ENCODE data around the gene CUX1. TPM values are rescaled to one million over a fixed set of nuclear protein-coding genes. Genes with fewer than 3 reads are reported as not detected.

CUX1 gene
- total and polyA plus RNA-seq, 10 of the 15 experiments (the other 5 are each of a cell fraction or from before 2014, with no cell fraction given) = 6.1 to 48.6 (median 25.9) TPM

- TF ChIP-seq RUNX3 (IDR thresholded peaks at IDR 0.05; ENCODE audit: low read length) (no peak), IKZF1 (conservative IDR thresholded peaks at IDR 0.05) (no peak), KLF5 (IDR thresholded peaks at IDR 0.05; ENCODE audit: partially characterized antibody) (no peak), POLR2A (IDR thresholded peaks at IDR 0.05; ENCODE audit: low read depth, low read length) (no peak)
Observed at GRCh38 chr7:101784292-101785127, 32.9 kb upstream of the CUX1 start (continued).

GRCh38 chr7:101787864-101788263, 29.6 kb upstream of the CUX1 start:
- ChIA-PET CTCF (no interaction called here), RAD21 (ENCODE audit: unreplicated experiment) (no interaction called here), POLR2A (no interaction called here), SMC1A (ENCODE audit: uncharacterized antibody, unreplicated experiment) (no interaction called here)
- Histone ChIP-seq H3K4me3 (no peak overlapping the region), H3K4me1 (ENCODE audit: control insufficient read depth, insufficient read depth, low read length) (no peaks in the 10 kb centered on the region), H4K20me1 (ENCODE audit: control insufficient read depth, insufficient read depth) (no peaks in the 10 kb centered on the region), H3K9me3 (replicated peaks; ENCODE audit: control insufficient read depth, insufficient read depth, low read length) (no peaks in the 10 kb centered on the region; the same call in 1 of the 3 replicates), H2AFZ (ENCODE audit: control insufficient read depth, low read depth, low read length) (no peak overlapping the region), H3K27me3 (replicated peaks in 1 of 2; ENCODE audit: control insufficient read depth in 2 of 2, insufficient read depth in 2 of 2, low read length in 1 of 2) (peaks cover 0 to 3% of the 10 kb centered on the region in 2 experiments; a peak in 1 of 4 replicates), H3K36me3 (ENCODE audit: control insufficient read depth in 2 of 2, insufficient read depth in 2 of 2, low read length in 1 of 2) (no peaks in the 10 kb centered on the region), H3K79me2 (ENCODE audit: control insufficient read depth, insufficient read depth, low read length) (no peaks in the 10 kb centered on the region), H3K27ac (ENCODE audit: control insufficient read depth, insufficient read depth) (no peak overlapping the region), H3K4me2 (ENCODE audit: control insufficient read depth, insufficient read depth) (no peak overlapping the region), H3K9ac (ENCODE audit: control insufficient read depth, insufficient read depth, low read length) (no peak overlapping the region)
- in situ Hi-C loops (cut with MboI) = no loop called here
- TF ChIP-seq ZNF217 (IDR thresholded peaks at IDR 0.05) (no peak), PML (IDR thresholded peaks at IDR 0.05; ENCODE audit: low read length) (no peak), NFIC (IDR thresholded peaks at IDR 0.05; ENCODE audit: low read depth, low read length) (no peak)
- TF ChIP-seq, protein P1, sequence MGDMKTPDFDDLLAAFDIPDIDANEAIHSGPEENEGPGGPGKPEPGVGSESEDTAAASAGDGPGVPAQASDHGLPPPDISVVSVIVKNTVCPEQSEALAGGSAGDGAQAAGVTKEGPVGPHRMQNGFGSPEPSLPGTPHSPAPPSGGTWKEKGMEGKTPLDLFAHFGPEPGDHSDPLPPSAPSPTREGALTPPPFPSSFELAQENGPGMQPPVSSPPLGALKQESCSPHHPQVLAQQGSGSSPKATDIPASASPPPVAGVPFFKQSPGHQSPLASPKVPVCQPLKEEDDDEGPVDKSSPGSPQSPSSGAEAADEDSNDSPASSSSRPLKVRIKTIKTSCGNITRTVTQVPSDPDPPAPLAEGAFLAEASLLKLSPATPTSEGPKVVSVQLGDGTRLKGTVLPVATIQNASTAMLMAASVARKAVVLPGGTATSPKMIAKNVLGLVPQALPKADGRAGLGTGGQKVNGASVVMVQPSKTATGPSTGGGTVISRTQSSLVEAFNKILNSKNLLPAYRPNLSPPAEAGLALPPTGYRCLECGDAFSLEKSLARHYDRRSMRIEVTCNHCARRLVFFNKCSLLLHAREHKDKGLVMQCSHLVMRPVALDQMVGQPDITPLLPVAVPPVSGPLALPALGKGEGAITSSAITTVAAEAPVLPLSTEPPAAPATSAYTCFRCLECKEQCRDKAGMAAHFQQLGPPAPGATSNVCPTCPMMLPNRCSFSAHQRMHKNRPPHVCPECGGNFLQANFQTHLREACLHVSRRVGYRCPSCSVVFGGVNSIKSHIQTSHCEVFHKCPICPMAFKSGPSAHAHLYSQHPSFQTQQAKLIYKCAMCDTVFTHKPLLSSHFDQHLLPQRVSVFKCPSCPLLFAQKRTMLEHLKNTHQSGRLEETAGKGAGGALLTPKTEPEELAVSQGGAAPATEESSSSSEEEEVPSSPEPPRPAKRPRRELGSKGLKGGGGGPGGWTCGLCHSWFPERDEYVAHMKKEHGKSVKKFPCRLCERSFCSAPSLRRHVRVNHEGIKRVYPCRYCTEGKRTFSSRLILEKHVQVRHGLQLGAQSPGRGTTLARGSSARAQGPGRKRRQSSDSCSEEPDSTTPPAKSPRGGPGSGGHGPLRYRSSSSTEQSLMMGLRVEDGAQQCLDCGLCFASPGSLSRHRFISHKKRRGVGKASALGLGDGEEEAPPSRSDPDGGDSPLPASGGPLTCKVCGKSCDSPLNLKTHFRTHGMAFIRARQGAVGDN (IDR thresholded peaks at IDR 0.05) = no peak
- BruUV-seq (replicated peaks) = no TSS peak
- DNase-seq (ENCODE audit: low read depth, low spot score) (no peak), ATAC-seq (no peak), FAIRE-seq (no peak)
- WGBS (ENCODE audit: insufficient coverage, insufficient replicate concordance, low lambda C conversion rate, missing lambda C conversion rate) = 15% methylated on average over 1 of the region's 1 CpG
- intact Hi-C loops (cut with micrococcal nuclease; ENCODE audit: unreplicated experiment) = no loop called here
